Fibroblast of villous mesenchyme (primary cell): ENCODE results near the gene HPS1. TPM values are rescaled to one million over a fixed set of nuclear protein-coding genes. Genes with fewer than 3 reads are reported as not detected.
A peak's percentile ranks its signal among the peaks of the same experiment; 100 is the strongest.

Experiments used
- DNase-seq: peaks from one replicate; pipeline ENCODE4 v3.0.0-alpha.2; 2010; ENCODE audit warnings: low read depth
- H3K4me3 ChIP-seq: 2 replicates; pipeline ENCODE4 v1.5.1; 2011; ENCODE audit warnings: low read depth, mild to moderate bottlenecking, low read length
- total RNA-seq: library from RNA; depleted of rRNA; stranded (reverse); fragments of >200 nt; gene quantifications from 2 replicates; pipeline ENCODE4 v1.2.3, GENCODE V29; 2012
- TF ChIP-seq, protein P1 (sequence below): IDR thresholded peaks from 2 replicates; pipeline ENCODE4 v1.5.1; 2012; ENCODE audit warnings: low read depth, mild to moderate bottlenecking, low read length; ENCODE audit not compliant: insufficient read depth

HPS1 gene
- total RNA-seq, 1 donor: 43.2 TPM

DNA sequence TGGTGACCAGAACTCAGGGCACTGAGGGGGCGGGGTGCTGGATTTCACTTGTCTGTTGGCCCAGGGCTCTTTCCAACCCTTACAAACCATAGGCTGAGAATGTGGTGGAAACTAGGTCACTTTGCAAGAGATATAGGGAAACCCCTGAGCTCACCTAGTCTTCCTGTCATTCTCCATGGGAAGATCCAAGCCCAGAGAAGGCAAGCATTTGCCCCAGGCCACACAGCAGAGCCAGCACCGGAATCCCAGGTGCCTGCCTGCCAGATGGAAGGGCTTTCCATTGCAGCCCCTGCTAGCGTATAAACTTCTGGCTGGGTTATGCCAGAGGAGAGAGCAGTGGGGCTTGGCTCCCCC lies 32.2 kb downstream of the HPS1 start:
- H3K4me3 ChIP-seq: peak overlapping the region; percentile 79
- no peak for DNase-seq
- TF ChIP-seq, protein P1, sequence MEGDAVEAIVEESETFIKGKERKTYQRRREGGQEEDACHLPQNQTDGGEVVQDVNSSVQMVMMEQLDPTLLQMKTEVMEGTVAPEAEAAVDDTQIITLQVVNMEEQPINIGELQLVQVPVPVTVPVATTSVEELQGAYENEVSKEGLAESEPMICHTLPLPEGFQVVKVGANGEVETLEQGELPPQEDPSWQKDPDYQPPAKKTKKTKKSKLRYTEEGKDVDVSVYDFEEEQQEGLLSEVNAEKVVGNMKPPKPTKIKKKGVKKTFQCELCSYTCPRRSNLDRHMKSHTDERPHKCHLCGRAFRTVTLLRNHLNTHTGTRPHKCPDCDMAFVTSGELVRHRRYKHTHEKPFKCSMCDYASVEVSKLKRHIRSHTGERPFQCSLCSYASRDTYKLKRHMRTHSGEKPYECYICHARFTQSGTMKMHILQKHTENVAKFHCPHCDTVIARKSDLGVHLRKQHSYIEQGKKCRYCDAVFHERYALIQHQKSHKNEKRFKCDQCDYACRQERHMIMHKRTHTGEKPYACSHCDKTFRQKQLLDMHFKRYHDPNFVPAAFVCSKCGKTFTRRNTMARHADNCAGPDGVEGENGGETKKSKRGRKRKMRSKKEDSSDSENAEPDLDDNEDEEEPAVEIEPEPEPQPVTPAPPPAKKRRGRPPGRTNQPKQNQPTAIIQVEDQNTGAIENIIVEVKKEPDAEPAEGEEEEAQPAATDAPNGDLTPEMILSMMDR: no peak

DNA sequence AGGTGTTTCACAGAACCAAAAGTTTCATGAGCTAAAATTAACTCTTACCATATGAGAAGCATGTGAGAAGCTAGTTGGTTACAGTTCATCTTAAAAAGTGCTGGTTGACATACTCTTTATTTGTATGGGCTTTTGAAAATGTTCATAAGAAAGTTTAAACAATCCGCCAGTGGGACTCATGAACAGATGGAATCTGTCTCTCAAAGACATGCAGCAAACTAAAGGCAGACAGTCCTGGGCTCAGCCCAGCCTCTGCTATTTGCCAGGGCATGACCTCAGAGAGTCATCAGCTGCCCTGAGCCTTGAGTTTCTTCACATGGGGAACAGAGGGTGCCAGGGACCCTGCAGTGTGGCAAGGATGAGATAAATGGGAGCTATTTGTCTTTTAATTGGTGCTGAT lies 35.0 kb downstream of the HPS1 start:
- TF ChIP-seq, protein P1: no peak
- H3K4me3 ChIP-seq: no peak overlapping the region
- DNase-seq: peak; percentile 67

DNA sequence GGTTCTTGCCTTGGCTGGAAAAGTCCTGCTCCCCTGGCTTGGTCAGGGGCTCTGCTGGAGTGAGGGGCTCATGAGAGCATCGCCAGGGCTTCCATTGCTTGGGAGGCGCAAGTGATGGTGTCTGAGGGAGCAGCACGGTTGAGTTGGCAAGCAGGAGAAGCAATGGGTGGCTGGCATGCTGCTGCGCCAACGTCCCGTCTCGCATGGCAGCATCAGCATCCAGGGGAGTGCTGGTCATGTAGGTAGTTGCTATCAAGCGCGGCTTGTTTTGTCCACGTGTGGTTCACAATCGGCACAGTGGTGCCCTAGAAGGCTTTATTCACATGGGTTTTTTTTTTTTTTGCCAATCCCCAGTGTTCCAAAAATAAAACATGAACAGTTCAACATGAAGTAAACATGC lies 35.6 kb downstream of the HPS1 start:
- H3K4me3 ChIP-seq: no peak overlapping the region
- DNase-seq: no peak
- TF ChIP-seq, protein P1: no peak

DNA sequence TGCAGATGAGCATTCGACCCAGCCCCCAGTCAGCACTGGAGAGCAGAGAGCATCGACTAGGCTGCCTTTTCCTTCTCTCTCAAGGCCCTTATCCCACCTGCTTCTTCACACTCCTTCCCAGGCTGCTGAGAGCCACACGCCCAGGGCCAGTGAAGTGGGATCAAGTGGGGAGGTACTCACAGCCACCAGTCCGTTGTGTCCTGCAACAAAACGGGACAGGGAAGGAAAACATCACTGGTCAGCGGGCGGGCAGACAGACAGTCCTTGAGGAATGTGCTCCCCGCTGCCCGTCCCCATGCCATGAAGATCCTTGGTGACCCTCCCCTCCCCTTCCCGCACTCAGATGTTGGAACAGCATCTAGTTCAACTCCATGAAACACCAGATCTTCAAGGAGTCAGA lies 36.0 kb downstream of the HPS1 start:
- DNase-seq: no peak
- TF ChIP-seq, protein P1: no peak
- H3K4me3 ChIP-seq: no peak overlapping the region

DNA sequence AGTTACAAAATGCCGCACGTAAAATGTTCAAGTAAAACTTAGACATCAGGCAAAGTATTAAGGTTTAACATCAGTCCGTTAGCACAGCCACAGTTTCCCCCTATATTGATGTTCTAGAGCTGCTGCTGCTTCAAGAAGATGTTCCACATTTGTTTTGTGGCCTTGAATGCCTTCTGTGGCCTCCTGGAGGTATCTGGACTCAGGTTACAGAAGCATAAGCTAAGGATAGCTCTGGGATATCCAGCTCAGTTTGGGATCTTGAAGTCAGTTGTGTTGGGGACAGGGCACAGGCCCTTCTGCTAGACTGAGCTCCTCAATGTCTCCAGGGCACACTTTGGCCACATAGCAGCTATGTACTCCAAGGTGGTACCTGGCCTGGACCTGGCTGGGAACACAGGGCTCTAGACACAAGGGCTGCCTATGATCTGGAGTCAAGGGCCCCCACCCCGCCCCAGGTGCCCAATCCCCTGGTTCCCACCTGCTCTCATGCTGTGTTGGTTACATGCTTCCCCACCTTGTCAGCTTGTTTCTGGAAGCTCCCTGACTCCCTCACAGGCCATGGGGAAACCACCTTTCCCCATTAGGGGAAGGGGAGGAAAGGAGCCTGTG lies 36.5 kb downstream of the HPS1 start:
- no peak for DNase-seq
- H3K4me3 ChIP-seq: no peak overlapping the region
- TF ChIP-seq, protein P1: no peak

DNA sequence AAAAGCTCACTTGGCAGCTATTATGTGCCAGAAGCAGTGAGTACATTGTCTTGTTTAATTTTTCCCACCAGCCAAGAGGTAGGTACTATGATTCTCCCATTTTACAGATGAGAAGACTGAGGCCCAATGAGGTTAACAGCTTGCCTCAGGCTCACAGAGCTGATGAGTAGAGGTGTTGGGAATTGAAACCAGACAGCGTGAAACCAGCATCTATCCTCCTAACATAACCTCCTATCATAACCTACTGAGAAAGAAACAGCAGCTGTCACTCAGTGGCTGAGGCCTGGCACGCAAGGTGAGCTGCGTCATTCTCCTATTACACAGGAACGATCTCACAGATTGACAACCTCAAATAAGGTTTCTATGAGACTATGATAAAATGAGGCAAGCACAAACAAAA lies 37.9 kb downstream of the HPS1 start:
- H3K4me3 ChIP-seq: no peak overlapping the region
- no peak for DNase-seq
- TF ChIP-seq, protein P1: no peak

DNA sequence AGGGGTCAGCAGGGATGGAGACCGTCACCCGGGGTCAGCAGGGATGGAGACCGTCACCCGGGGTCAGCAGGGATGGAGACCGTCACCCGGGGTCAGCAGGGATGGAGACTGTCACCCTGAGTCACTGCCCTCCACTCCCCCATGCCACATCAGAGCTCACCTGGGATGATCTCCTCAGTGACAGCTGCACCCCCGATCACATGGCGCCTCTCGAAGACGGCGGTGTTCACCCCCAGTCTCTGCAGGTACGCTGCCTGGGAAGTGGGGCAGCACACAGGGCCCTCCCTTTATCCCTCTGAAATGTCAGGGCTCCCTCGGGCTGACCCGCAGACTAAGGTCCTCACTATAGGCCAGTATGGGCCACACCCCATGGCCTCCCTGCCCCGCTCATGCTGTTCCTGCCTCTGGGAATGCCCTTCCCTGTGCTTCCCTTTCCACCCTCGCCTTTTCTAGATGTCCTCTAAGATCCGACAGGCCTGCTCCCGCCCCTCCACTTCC lies 38.9 kb downstream of the HPS1 start:
- H3K4me3 ChIP-seq: no peak overlapping the region
- TF ChIP-seq, protein P1: no peak
- DNase-seq: no peak
